MM.1S (cell line): ENCODE results near the gene PTPRJ.

ENCODE experiments used
- DNase-seq: peaks from one replicate; pipeline ENCODE4 v3.0.0-alpha.2; 2015
- H2AFZ ChIP-seq: fragments of 300-600 bp; sonication (generic); 2 replicates; pipeline ENCODE4 v1.6.0; 2016; ENCODE audit warnings: antibody characterized with exemption, low read length
- H3F3A ChIP-seq: fragments of 300-600 bp; sonication (generic); 2 replicates; pipeline ENCODE4 v1.6.1; 2016; ENCODE audit warnings: mild to moderate bottlenecking, antibody characterized with exemption, low read length, moderate library complexity, mixed read lengths; ENCODE audit not compliant: insufficient read depth
- H3K27ac ChIP-seq: fragments of 300-600 bp; sonication (generic); 2 replicates; pipeline ENCODE4 v1.5.1; 2016; ENCODE audit warnings: mild to moderate bottlenecking, low read length
- H3K27me3 ChIP-seq: fragments of 300-600 bp; sonication (generic); replicated peaks from 2 replicates; pipeline ENCODE4 v1.6.0; 2016; ENCODE audit warnings: low read length; ENCODE audit not compliant: insufficient read depth
- H3K36me3 ChIP-seq: fragments of 300-600 bp; sonication (generic); replicated peaks from 2 replicates; pipeline ENCODE4 v1.6.1; 2016; ENCODE audit warnings: mild to moderate bottlenecking, low read length, mixed read lengths; ENCODE audit not compliant: insufficient read depth
- H3K4me1 ChIP-seq: fragments of 300-600 bp; sonication (generic); 2 replicates; pipeline ENCODE4 v1.6.1; 2016; ENCODE audit warnings: low read length, mixed read lengths
- H3K4me2 ChIP-seq: fragments of 300-600 bp; sonication (generic); 2 replicates; pipeline ENCODE4 v1.6.0; 2016; ENCODE audit warnings: low read depth, low read length
- H3K4me3 ChIP-seq: fragments of 300-600 bp; sonication (generic); 2 replicates; pipeline ENCODE4 v1.5.1; 2016; ENCODE audit warnings: low read length, mixed read lengths
- H3K79me2 ChIP-seq: fragments of 300-600 bp; sonication (generic); 2 replicates; pipeline ENCODE4 v1.6.1; 2016; ENCODE audit warnings: mixed run types, low read length, mixed read lengths
- H3K9ac ChIP-seq: fragments of 300-600 bp; sonication (generic); 2 replicates; pipeline ENCODE4 v1.6.1; 2016; ENCODE audit warnings: low read length, mixed read lengths
- H3K9me2 ChIP-seq: fragments of 300-600 bp; sonication (generic); replicated peaks from 2 replicates; pipeline ENCODE4 v1.6.1; 2016; ENCODE audit warnings: mild to moderate bottlenecking, low read length, mixed read lengths; ENCODE audit not compliant: insufficient read depth
- H3K9me3 ChIP-seq: fragments of 300-600 bp; sonication (generic); replicated peaks from 2 replicates; pipeline ENCODE4 v1.6.1; 2016; ENCODE audit warnings: mild to moderate bottlenecking, low read length, mixed read lengths; ENCODE audit not compliant: insufficient read depth
- H4K20me1 ChIP-seq: fragments of 300-600 bp; sonication (generic); 2 replicates; pipeline ENCODE4 v1.6.1; 2016; ENCODE audit warnings: mild to moderate bottlenecking, low read length, moderate library complexity, mixed read lengths; ENCODE audit not compliant: insufficient read depth
- CTCF ChIP-seq: fragments of 300-600 bp; sonication (generic); IDR thresholded peaks from 2 replicates; pipeline ENCODE4 v1.5.1; 2016; ENCODE audit warnings: antibody characterized with exemption, low read length, mixed read lengths
- EZH2 ChIP-seq: fragments of 300-600 bp; sonication (generic); optimal IDR thresholded peaks from 2 replicates; pipeline ENCODE3; 2017; ENCODE audit warnings: low read depth, mild to moderate bottlenecking, antibody characterized with exemption, low read length, mixed read lengths
- EZH2phosphoT487 ChIP-seq: fragments of 300-600 bp; sonication (generic); IDR thresholded peaks from 2 replicates; pipeline ENCODE4 v1.6.1; 2018; ENCODE audit warnings: antibody characterized with exemption, low read length

The PTPRJ gene

GRCh38 chr11:47991894-47992293 is 11.5 kb downstream of the PTPRJ start:
- DNase-seq, result no peak
- H3K27ac ChIP-seq, result no peak overlapping the region
- H3K27me3 ChIP-seq, result no peaks in the 10 kb centered on the region
- no peak overlapping the region for H3K4me2 ChIP-seq
- H3K79me2 ChIP-seq, result no peaks in the 10 kb centered on the region
- no peaks in the 10 kb centered on the region for H3K36me3 ChIP-seq
- no peak overlapping the region for H3K9ac ChIP-seq
- peaks cover 4% of the 10 kb centered on the region for H3K4me1 ChIP-seq
- no peak overlapping the region for H3K4me3 ChIP-seq
- H3K9me2 ChIP-seq, result no peaks in the 10 kb centered on the region
- TF ChIP-seq EZH2phosphoT487, result no peak
- H4K20me1 ChIP-seq, result no peaks in the 10 kb centered on the region
- H3K9me3 ChIP-seq, result no peaks in the 10 kb centered on the region
- H2AFZ ChIP-seq, result no peak overlapping the region
- H3F3A ChIP-seq, result no peaks in the 10 kb centered on the region

- H3K4me2 ChIP-seq, result no peak overlapping the region
- peaks cover 4% of the 10 kb centered on the region for H3K4me1 ChIP-seq
- no peak for DNase-seq
Measured at GRCh38 chr11:47992959-47993820, 12.8 kb downstream of the PTPRJ start.

GRCh38 chr11:47994417-47994816 is 14.1 kb downstream of the PTPRJ start:
- H3K27ac ChIP-seq, result no peak overlapping the region

More at GRCh38 chr11:47992959-47993820, 12.8 kb downstream of the PTPRJ start:
- no peak overlapping the region for H3K27ac ChIP-seq
- no peak overlapping the region for H3K4me3 ChIP-seq
- H3F3A ChIP-seq, result no peaks in the 10 kb centered on the region
- no peak overlapping the region for H3K9ac ChIP-seq
- H3K79me2 ChIP-seq, result no peaks in the 10 kb centered on the region
- H2AFZ ChIP-seq, result no peak overlapping the region
- H3K27me3 ChIP-seq, result no peaks in the 10 kb centered on the region
- no peaks in the 10 kb centered on the region for H3K9me3 ChIP-seq
- H4K20me1 ChIP-seq, result no peaks in the 10 kb centered on the region
- H3K36me3 ChIP-seq, result no peaks in the 10 kb centered on the region
- no peaks in the 10 kb centered on the region for H3K9me2 ChIP-seq
- TF ChIP-seq EZH2phosphoT487 (no peak), CTCF (no peak), EZH2 (no peak)

More at GRCh38 chr11:47994417-47994816, 14.1 kb downstream of the PTPRJ start:
- H3K9me3 ChIP-seq, result no peaks in the 10 kb centered on the region
- no peaks in the 10 kb centered on the region for H3K36me3 ChIP-seq
- no peak for DNase-seq
- H3K9me2 ChIP-seq, result no peaks in the 10 kb centered on the region
- H3K4me1 ChIP-seq, result peaks cover 4% of the 10 kb centered on the region
- no peaks in the 10 kb centered on the region for H3K79me2 ChIP-seq
- no peaks in the 10 kb centered on the region for H3F3A ChIP-seq
- no peaks in the 10 kb centered on the region for H3K27me3 ChIP-seq
- H3K4me3 ChIP-seq, result no peak overlapping the region
- no peaks in the 10 kb centered on the region for H4K20me1 ChIP-seq
- H2AFZ ChIP-seq, result no peak overlapping the region
- no peak overlapping the region for H3K4me2 ChIP-seq
- TF ChIP-seq EZH2phosphoT487 (no peak), CTCF (no peak), EZH2 (no peak)
- H3K9ac ChIP-seq, result no peak overlapping the region
